ENCODE measurements around the gene SCAF4.

The SCAF4 gene

DNA sequence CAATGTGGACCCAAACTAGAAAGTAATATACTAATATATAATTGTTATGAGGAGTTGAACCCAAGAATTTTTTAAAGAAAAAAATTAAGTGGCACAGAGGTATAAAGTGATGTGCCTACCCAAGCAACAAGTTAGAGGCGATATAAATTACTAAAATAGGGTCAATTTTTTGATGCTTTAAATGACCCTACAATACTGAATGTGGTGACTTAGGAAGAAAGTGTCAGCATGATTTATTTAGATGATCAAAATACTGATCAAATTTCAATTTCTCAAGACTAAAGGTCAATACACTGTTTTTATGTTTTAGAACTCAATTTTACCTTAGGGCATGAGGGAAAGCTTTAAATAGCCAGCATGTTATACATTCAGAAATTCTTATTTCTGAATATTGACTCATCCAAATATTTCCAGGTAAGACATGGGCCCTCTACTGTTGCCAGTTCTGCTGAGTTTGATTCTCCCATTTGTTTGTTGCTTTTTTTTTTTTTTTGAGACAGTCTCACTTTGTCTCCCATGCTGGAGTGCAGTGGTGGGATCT lies 20.1 kb downstream of the SCAF4 start:
- no peak for DNase-seq (ENCODE audit: low spot score)

- no peak for DNase-seq (ENCODE audit: low spot score)
Measured at GRCh38 chr21:31711326-31711725, 20.6 kb downstream of the SCAF4 start.

GRCh38 chr21:31710586-31710985 lies 21.3 kb downstream of the SCAF4 start:
- no peak for DNase-seq (ENCODE audit: low spot score)

- DNase-seq (ENCODE audit: low spot score) = no peak
Measured at GRCh38 chr21:31708541-31708940, 23.4 kb downstream of the SCAF4 start.

- no peak for DNase-seq (ENCODE audit: low spot score)
Measured at GRCh38 chr21:31707499-31707898, 24.4 kb downstream of the SCAF4 start.

GRCh38 chr21:31706562-31706961 lies 25.4 kb downstream of the SCAF4 start:
- no peak for DNase-seq (ENCODE audit: low spot score)

DNA sequence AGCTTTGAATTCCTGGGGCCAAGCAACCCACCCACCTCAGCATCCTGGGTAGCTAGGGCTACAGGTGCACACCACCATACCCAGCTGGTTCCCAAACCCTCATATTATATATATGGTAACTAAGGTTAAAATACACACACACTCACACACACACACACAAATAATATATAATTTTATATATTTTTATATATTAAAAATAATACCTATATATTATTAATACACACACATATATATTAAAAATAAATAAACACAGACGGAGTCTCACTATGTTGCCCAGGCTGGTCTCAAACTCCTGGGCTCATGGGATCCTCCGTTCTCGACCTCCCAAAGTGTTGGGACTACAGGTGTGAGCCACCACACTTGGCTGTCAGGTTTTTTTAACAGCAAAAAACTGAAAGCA lies 31.9 kb downstream of the SCAF4 start:
- DNase-seq (ENCODE audit: low spot score) = no peak

GRCh38 chr21:31698461-31698860 lies 33.5 kb downstream of the SCAF4 start:
- no peak for DNase-seq (ENCODE audit: low spot score)

DNA sequence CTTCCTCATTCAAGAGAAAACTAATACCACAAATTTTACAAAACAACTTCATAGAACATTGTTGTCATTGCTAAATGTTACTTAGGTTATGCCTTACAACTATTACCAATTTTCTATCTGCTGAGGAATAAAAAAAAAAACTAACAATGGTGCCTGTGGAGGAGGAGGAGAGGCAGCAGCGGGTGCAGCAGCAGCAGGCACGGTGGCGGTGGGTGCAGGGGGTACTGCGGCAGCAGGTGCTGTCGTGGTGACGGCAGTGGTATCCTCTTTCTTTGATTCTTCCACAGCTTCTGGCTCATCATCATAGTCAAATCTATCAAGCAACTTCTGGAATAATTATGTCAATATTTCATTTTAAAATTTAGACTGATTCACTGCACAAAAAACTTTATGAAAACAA lies 35.5 kb downstream of the SCAF4 start:
- DNase-seq (ENCODE audit: low spot score) = peak; percentile 41

DNA sequence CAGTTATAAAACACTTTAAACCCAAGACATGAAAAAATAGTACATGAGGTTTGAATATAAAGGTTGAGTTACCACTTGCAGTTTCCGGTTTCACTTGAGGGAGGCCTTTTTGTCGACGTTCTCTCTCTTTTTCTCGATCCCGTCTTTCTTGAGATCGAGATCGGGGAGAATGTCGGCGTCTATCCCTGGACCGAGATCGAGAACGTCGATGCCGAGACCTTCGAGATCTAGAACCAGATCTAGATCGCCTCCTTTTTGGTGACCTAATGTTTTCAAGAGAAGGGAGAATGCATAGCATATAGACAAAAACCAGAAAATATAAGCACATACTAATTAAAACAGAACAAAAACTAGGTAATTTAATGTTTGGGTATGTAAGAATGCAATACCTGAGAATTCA lies 38.7 kb downstream of the SCAF4 start:
- DNase-seq (ENCODE audit: low spot score) = no peak

GRCh38 chr21:31688603-31689368 lies 43.1 kb downstream of the SCAF4 start:
- DNase-seq (ENCODE audit: low spot score) = no peak

GRCh38 chr21:31687108-31687507 lies 44.8 kb downstream of the SCAF4 start:
- no peak for DNase-seq (ENCODE audit: low spot score)

- peak; percentile 58 for DNase-seq (ENCODE audit: low spot score)
Measured at GRCh38 chr21:31686272-31686915, 45.5 kb downstream of the SCAF4 start.

GRCh38 chr21:31684918-31685317 lies 47.0 kb downstream of the SCAF4 start:
- no peak for DNase-seq (ENCODE audit: low spot score)

- DNase-seq (ENCODE audit: low spot score) = no peak
Measured at GRCh38 chr21:31683029-31683428, 48.9 kb downstream of the SCAF4 start.

DNA sequence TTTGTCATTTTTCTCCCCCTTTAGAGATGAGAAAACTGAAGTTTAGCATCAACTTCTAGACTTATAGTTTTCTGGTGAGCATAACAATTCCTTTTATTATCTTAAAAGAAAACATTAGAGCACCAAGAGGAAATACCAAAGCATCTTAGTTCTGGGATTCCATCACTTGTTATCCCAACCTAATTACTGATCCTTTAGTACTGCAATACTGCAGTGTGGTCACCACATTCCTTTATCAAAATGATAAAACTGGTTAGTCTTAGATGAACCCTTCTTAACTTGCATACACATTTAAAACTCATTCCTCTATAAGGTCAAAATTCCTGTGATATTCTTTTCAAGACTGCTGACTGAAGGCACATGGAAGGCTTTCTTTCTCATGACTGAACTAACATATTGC lies 49.3 kb downstream of the SCAF4 start:
- no peak for DNase-seq (ENCODE audit: low spot score)

DNA sequence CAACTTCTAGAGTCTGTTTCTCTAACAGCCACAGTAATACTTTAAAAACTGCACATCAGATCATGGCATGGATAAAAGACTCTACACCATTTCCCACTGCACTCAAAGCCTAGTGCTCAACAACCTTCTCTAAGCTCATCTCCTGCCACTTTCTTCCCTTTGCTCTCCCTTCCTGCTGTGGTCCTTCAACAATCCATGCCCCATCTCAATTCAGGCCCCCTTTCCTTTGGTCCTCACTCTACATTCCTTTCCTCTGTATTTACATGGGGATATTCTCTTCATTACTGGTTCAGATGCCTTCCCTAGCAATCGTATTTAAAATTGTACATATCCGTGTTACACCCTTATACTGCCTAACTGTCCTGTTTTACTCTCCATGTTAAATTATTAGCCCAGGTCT lies 53.4 kb downstream of the SCAF4 start:
- no peak for DNase-seq (ENCODE audit: low spot score)

DNA sequence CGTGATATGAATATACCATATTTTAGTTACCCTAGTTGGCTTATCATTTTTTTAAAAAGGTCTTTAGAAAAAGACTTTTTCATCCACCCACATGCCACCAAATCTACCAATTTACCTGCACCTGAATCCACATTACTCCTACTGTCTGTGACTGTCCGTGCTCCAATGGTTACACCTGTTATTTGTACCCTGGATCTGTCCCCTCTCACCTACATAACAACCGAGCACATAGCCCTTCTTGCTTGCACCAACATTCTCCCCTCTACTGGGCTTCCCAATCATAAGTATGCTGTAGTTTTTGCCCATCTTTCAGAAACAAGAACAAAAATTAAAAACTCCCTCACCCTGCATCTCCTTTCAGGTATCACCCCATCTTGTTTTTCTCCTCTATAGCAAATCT lies 54.9 kb downstream of the SCAF4 start:
- no peak for DNase-seq (ENCODE audit: low spot score)

- DNase-seq (ENCODE audit: low spot score) = no peak
Measured at GRCh38 chr21:31675960-31676359, 56.0 kb downstream of the SCAF4 start.

DNA sequence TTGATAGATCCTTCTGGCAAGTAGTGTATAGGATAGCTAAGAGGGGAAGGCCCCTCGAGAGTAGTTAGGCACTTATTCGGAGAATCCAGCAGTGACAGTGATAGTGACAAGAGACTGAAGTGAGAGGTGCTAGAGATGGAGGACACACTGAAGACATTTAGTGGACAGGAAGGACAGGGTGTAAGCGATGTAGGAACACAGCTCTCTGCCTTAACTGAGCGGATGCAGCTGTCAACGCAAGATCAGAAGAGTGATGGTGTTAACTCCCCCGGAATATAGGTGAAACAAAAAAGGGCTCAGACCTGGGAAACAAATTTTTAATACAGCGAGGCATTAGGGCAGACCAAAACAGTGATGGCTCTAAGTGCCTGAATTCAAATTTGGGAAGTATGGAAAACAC lies 56.6 kb downstream of the SCAF4 start:
- no peak for DNase-seq (ENCODE audit: low spot score)

DNA sequence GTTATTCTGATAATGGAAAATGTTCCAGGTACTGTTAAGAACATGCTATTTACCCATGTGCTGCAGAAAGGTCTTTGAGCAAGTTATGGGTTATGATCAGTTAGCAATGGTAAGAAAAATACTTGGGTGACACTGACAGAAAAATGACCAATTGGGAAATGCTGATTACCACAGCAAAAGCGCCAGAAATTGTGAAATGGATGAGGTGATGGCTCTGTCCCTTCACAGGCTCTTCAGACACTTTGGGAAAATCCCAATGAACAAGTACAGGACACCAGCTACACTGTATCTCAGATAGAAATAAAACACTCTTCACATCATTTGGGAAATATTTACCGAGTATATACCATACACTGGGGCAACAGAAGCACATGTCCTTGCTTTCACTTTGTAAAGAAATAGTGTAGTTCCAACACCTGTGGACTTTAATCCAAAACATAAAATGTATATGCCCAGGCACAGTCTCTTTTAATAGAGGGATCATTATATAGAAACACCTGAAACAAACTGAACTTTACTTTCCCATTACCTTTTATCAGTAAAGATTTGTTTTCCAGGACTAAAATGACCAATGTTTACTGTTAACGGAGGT lies 58.5 kb downstream of the SCAF4 start:
- DNase-seq (ENCODE audit: low spot score) = no peak

DNA sequence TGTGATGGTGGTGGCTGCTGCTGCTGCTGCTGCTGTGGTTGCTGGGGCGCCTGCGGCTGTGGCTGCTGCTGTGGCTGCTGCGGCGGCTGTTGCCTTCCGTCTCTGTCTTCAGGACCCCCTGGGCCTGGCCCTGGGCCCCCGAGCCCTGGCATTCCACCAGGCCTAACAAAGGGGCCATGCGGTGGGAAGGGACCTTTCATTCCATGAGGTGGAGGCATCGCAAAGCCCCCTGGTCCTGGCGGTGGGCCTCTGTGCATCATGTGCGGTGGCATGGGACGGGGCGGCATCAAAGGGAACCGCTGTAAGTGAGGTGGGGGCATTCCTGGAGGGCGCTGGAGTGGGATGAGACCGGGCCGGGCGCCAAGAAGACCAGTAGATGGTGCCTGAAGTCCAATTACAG lies 60.0 kb downstream of the SCAF4 start:
- peak; percentile 41 for DNase-seq (ENCODE audit: low spot score)

DNA sequence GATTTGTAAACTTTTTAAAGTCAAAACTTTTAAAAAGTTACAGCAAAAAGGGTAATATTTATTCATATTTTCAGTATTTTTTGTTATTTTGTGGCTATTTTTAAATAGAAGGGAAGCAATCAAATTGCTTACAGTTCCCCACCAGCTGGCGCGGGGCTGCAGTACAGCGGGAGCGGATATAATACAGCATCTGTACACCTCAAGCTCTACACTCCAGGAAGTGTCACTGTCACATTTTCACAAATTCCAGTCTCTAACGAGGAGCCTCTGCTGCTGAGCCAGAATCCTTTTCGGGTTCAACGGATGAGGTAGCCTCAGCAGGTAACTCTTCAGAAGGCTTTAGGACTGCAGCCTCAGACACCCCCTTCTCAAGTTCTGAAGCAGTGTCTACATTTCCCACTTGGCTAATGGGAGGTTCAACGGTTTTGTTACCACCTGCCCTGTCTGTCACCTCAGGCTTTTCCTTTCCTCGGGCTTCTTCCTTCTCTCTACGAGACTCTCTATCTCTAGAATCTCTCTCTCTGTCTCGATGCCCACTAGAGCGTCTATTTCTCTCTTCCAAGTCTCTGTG lies 60.7 kb downstream of the SCAF4 start:
- peak; percentile 66 for DNase-seq (ENCODE audit: low spot score)

Data from D341Med (cell line).